Activated effector memory CD4-positive, alpha-beta T cell treated with anti-CD3 and anti-CD28 coated beads, Interleukin-2, amount 50 U/mL, for 16 hours (primary cell): ENCODE results near the gene ADAM23.

Experiments
- DNase-seq: peaks from one replicate; pipeline ENCODE4 v3.0.0-alpha.2; 2020

The ADAM23 gene

DNA sequence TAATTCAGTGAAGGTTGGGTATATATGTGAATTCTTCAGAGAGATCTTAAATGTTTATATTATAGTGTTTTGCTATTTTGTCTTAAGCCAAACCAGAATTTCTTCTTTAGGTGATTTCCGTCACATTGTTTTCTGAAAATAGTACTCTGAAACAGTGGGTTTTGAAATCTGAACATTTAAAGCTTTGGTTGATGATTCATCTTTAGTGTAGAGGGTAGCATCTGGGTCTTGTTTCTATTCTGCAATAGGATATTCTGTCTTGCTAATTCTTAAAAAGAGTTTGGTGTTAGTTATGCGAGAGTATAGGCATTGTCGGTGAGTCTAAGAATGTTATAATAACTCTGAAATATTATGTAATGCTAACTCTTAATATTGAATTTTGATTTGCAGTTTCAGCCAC, 129.4 kb downstream of the ADAM23 start:
- DNase-seq: no peak

DNA sequence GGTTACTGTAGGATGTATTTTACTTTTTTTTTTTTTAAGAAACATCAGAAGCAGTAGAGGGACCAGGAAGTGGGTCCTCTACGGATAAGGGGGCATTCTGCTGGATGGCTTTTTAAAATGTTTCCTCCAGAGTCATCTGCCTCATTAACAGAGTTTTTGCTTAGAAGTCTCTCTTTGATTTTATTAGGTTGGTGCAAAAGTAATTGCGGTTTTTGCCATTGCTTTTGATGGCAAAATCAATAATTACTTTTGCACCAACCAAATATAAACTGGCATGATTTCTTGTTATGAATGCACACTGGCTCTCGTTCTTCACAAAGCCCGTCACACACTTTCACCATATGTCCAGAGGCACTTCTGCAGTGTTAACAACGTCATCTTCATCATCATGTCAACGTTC, 130.5 kb downstream of the ADAM23 start:
- no peak for DNase-seq

DNA sequence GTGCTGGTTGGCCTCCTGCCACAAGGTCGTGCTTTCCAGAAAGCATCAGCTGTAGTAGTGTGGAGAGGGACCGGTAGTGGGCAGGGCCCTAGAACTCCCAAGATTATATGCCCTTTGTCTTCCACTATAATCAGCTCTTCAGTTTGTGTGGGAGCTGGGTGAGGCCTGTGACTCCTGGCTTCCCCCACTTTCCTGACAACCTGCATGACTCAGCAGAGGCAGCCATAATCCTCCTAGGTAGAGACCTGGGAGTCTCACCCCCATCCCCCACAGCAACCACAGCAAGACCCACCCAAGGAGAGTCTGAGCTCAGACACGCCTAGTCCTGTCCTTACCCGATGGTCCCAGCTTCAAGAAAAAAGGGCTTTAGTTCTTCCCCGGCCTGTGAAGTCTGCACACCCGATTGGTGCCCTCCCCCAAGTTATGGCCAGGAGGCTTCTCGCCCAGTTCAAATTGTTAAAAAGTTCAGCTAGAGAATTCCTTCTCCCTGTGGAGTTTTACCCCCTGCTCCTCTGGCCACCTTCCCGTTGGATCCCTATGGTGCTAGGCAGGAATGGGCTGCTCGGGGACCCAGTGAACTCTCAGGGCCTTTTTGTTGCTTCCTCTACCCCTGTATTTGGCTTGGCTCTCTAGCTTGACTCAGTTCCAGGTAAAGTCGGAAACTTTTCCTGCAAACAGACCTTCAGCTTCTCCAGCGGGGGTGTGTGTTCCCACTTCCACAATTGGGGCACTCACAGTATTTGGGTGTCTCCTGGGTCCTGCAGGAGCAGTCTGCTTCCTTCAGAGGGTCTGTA, 141.2 kb downstream of the ADAM23 start:
- DNase-seq: no peak

DNA sequence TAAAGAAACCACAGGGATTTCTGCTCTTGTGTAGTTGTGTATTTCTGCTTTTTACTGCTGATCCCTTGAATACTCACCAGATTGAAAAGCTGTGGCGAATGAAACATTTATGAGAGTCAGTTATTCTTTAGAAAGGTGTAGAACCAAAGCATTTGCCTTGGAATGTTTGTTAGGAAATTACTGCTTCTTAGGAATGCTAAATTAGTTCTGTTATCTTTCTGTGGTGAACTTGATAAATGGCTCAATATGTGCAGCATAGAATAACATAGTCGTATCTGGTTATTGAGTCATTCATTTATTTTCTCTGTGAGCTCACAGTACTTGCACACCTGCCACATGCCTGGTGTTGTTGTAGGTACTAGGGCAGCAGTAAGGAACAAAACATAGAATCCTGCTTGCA, 142.0 kb downstream of the ADAM23 start:
- no peak for DNase-seq

DNA sequence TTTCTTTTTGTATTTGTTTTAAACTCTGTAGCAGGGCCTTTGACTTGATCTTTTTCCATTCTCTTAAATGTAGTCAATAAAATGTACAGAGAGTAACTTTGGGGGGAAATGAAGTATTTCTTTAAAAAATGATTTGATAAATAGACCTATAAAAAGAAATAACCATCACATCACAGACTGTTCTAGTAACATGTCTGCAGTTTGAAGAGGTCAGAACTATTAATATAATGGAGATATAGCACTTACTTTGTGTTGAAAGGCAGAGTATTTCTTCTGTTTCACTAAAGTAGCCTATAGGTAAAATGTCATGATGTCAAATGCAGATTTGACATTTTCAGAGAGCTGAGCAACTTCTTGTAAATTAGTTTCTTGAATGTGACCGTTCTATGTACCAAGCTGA, 143.3 kb downstream of the ADAM23 start:
- no peak for DNase-seq

DNA sequence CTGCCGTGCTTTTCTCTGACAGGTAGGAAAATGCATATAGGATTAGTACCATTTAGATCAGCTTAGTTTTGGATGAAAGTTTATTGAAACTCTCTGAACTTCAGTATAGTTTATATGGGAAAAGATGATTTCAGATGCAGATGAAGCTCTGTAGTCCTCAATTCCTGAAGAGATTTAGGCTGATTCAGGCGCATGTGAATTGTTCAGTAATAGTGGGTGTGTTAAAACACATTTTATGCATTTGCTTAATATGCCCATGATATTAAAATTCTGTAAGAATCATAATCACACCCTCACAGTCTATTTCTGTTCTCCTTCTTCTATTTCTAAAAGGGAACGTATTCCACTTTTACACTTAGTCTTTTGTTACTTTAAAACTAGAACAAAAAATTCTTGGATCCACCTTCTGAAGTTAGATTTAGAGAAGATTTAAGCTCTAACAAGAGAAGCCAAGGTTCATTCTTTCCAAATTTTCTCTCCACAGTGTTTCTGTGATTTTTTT, 154.4 kb downstream of the ADAM23 start:
- no peak for DNase-seq

DNA sequence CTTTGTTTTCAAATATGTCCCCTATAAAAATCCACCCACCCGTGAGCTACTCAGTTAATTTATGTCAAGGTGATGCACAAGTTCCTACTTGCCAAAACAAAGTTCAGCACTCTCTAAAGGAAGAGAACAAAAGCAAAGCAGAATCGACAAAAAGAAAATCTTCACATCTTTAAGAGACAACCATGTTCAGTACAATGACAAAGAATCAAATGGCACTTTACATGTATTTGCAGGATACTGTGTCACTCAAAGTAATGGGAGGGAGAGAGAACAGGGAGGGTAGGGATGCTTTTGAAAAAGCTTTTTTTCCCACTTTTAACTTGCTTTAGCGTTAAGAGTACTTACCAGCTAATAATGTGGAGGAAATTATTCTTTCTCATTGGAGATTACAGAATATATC, 159.9 kb downstream of the ADAM23 start:
- no peak for DNase-seq

DNA sequence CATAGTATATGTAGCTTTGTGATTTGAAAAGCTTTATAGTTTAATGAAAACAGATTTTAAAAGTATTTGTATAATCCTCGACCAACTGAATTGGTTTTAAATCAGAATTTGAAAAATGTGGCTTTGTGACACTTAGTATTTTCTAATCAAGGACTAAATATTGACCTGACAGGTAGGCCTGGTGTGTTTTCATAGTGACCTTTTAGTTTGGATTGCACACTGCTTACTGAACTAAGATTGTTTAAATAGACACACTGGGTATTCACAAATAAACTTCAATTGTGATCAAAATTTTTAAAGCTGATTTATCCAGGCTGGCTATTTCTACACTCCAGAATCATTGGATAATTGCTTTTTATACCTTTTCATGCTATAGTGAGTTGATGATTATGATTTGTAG, 167.1 kb downstream of the ADAM23 start:
- no peak for DNase-seq

DNA sequence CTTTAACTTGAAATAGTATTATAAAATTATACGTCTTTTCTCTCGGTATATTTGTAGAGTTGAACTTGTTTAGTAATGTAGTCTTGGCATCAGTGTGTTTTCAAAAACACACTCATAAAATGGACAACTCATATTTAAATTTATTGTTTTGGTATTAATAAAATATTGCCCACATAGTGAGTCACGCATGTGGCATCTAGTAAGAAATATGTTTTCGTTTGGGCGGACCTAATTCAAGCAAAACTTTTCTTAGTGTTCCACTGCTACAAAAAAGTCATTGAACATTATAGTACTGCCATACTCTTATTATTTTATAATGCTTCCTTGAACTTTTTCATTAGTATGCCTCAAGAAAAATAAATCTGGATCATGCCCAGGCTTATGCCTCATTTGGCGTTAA, 167.9 kb downstream of the ADAM23 start:
- DNase-seq: no peak

DNA sequence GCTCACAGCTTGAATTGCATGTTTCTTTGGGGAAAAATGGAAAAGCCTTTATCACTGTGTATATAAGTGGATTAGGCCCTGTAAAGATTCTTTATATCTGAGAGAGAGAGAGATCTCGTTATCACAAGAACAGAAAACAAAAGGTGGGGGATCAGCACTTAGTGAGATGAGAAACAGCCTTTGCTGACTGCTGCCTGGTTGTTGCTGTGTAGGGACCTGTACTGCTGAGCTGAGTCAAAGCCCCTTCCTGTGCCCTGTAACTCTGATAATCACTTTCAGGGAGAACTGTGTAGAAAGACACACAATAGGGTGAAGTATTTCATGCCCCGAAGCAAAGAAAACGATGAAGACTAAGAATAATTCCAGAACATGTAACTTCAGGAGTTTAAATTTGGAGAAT, 168.4 kb downstream of the ADAM23 start:
- DNase-seq: no peak

DNA sequence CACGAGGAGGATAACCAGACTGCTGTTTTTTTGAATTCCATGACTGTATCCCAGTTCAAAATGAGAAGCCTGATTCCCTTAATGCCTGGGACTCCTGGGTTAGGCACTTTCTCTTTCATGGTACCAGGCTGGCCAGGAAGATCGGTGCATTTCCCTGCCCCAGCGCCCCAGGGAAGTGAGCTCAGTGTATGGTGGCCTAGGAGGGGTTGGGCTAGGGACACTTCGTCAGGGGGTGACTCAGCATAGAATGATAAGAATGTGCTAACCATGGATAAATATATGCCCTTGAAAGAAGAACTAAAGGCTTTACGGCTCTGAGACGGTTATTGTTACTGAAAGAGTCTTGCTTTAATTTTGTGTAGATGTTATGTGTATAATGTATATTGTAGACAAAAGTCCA, 171.5 kb downstream of the ADAM23 start:
- no peak for DNase-seq

DNA sequence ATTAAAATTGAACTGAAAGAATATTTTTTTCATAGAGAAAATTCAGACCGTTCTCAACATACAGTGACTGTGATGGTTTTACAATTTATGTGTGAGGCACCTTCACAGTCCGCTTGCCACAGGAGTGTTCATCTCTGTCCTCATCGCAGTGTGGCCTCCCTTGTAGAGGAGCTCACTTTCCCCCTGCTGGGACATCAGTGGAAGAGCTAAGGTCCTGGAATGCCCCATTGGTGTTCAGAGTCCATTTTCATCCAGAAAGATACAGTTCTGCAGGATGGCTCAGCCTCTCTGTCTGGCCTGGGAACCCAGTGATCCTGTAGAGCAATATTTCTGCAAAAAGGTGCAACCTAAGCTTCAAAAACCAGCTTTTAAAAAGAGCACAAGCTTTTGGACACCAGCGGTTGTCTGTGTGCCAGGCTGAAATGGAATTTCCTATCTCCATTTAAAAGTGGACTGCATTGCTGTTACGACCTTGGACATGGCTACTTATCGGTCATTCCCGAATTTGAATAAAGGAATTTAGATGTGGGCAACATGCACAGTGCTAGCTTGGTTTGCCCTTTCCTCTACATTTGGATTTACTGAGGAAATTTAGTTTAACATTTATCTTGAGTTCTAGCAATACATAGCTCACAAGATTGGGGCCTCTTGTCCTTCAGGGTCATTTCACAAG, 172.2 kb downstream of the ADAM23 start:
- DNase-seq: no peak

DNA sequence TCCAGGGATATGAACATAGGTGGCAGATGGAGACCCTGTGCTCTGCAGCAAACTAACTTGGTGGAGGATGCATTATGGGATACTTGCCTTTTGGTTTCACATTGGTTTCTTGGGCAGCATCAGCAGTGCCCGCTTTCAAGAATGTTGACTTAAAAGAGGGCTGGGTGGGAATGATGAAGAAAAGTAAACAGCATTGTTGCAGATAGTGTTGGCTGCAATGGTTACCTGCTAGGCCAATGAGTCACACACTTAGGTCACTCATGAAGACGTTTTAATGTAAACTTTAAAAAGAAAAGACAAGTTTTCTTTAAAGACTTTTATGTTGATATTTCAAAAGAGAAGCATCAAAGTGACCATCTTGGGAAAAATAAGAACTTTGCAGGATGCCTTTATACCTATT, 172.8 kb downstream of the ADAM23 start:
- no peak for DNase-seq

DNA sequence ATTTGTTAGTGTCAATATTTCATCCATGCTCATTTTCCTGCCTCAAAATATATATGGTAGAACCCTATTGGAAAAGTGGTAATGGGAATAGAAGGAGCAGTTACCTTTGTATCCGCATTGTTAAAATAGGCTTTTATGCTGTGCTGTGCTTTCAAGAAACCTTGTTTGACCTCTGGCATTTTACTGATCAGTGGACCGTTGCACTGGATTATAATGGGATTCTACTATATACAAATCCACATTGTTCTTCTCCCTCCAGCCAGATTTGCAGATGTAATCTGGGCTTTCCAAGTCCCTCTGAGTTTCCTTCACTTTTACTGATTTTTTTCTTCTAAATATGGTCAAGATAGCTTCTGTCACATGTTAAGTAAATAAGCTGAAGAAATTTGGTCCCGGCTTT, 175.7 kb downstream of the ADAM23 start:
- DNase-seq: no peak

DNA sequence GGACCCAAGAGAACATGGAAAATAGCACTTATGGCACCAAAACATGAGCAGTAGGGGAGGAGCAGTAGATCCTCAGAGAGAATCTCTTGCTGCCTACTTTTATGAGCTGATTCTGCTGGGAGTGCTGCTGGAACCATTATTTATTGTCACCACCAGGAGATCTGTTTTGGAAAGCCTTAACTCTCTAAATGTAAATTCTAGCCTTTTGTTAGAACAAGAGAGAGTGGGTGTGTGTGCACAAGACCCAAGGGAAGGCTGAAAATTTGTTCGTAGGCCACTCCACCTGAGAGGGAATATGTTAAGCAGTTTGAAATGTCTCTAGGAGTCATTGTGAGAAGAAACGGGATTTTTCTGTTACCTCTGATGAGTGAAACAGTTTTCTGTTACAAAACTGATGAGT, 182.8 kb downstream of the ADAM23 start:
- no peak for DNase-seq

DNA sequence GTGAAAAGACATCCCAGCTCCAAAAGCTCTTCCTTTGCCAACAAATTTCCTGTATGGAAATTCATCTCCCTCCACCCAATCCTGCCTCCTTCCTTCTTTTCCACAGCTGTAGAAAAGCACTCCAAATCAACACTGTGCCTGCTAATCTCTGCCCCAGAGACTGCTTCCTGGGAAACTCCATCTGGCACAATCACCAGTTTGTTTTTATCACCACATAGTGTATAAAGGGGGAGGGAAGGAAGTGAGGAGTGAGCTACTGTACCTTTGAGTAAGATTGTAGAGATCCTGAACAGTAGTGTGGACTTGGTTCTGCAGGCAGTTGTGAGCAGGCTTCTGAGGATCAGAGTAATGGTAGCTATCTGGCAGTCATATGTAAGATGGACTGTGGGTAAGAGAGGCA, 184.3 kb downstream of the ADAM23 start:
- no peak for DNase-seq

DNA sequence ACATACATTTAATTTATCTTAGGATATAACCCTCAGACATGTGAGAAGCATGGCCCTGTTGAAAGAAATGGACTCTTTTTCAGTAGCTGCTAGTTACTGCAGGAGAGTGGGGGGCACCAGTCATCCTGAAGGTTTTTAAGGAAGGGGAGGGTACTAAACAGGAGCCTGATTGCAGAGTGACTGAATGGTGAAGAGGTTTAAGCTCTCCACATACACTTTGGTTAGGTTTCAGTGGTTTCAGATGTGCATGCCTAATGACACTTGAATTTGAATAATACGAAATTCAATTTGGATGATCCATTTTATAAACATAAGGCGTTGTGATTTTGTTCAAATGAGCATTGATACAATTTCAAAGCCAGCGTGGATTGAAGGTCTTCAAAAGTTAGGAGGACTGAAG, 188.0 kb downstream of the ADAM23 start:
- no peak for DNase-seq

DNA sequence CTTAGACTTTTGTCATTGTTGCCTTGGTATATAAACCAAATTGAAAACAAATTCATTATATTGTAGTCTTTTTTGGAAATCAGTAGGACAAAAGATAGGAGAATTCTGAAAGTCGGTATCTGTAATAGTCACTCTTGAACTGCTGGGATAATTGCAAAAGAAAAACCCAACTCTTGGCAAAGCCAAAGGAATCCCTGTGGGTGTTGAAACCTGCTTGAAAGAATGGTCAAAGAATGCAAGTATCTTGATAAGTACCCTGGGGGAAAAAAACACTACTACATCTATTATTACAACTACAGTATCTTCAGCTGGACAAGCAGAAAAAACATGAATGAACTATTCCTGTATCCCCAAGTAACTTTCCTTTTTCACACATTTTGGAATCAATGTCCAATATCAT, 191.7 kb downstream of the ADAM23 start:
- no peak for DNase-seq

DNA sequence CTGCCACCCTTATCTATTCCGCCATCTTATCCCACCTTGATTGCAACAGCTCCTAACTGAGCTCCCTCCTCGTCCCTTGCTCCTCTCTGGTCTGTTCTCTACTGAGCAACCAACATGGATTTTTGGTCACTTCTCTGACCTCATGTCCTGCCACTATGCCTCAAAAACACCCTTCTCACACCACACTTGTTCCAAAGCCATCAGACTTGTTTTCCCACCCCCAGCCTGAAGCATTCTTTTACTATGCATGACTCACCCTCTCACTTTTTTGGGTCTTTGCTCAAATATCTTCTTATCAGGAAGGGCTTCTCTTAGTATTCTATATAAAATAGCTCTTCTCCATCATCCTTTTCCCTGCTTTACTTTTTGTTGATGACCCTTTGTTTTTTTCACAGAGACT, 196.3 kb downstream of the ADAM23 start:
- no peak for DNase-seq

DNA sequence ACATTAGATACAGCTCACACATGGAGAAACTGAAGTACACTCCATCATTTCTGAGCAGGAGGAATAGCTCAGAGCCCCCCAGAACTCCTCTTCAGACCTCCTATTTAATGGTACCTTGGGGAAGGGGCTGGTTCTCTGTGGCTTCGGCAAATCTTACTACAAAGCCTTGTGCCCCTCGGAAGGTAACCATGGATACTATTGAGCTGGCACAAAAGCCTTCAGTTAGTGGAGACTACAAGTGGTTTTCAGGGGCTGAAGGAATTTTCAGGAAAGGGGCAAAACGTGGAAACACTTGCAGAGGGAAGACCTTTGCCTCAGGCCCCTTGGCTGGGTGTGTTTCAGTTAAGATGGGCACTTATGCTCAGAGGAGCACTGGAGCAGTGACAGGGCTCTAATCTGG, 197.9 kb downstream of the ADAM23 start:
- no peak for DNase-seq

DNA sequence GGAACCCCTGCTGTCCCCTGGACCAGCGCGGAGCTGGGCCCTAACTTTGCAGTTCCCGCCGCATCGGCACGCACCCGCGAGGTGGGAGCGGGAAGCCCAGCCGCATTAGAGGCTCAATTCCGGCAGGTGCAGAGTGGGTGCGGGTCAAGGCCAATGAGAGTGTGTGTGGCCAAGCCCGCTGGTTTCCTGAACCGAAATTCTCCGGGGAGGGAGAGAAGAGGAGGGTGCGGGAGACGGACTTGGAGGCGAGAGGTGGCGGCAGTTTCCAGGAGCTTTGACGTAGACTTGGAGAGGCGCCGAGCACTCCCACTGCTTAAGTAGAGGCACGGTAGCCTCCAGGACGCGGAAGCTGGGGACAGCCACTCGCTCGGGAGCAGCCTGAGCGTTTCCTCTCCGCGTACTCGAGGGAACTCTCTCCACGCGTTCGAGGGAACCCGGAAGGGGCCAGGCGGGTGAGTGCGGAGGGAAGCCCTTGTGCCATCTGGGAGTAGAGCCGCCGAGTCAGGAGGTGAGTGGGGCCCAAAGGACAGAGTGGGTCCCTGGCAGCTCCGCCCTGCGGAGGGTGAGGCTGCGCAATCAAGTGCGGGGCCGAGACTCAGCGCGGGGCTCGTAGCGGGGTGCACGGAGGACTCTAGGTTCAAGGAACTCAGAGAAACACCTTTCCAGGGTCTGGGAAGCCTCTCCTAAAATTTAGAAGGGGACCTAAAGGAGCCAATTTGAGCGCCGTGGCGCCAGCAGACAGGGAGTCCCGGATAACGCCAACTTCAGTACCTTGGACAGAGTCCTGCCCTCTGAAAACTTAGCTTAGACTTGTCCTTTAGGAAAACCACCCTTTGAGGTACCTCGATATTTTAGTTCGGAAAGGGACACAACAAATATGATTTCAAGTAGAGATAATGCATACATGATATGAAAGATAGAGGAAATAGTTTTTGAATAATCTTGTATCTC, 199.0 kb downstream of the ADAM23 start, which contains the start of gene FAM237A:
TSS of gene FAM237A (plus strand) at position 413 of the 951 bp plus-strand sequence. CDS start 1,750 bp downstream, outside the sequence.
- no peak for DNase-seq

DNA sequence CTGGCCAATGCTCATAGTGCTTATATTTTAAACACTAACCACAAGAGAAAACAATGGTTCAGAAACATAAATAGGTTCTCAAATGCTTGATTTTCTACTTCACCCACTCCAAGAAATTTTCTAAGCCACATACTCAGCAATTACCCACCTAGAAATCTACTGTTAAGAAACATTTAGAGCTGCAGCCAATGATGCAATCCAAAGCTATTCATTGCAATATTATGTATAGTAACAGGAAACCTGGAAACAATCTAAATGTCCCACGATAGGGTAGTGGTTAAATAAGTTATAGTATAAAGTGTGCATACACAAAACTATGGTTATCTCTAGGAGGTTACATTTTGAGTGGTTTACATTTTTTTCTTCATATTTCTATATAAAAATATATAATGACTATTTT, 204.7 kb downstream of the ADAM23 start:
- DNase-seq: no peak

DNA sequence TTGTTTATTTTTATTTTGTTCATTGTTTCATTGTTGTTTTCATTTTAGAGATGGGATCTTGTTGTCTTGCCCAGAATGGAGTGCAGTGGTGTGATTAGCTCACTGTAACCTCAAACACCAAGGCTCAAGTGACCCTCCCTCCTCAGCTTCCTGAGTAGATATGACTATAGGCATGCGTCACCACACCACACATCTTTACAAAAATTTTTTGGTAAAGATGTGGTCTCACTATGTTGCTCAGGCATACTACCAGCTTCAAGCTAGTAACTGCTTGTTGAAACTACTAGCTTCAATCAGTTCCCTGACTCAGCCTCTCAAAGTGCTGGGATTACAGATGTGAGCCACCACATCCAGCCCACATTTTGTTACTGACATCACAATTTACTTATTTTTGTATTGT, 213.8 kb downstream of the ADAM23 start:
- DNase-seq: no peak
